IPS DF 4.7 (cell line): ENCODE measurements around the gene FCRL1.

Experiments used
- DNase-seq: peaks from one replicate; pipeline ENCODE4 v3.0.0-alpha.2; 2013; ENCODE audit warnings: low spot score; ENCODE audit errors: extremely low read depth

Gene FCRL1

DNA sequence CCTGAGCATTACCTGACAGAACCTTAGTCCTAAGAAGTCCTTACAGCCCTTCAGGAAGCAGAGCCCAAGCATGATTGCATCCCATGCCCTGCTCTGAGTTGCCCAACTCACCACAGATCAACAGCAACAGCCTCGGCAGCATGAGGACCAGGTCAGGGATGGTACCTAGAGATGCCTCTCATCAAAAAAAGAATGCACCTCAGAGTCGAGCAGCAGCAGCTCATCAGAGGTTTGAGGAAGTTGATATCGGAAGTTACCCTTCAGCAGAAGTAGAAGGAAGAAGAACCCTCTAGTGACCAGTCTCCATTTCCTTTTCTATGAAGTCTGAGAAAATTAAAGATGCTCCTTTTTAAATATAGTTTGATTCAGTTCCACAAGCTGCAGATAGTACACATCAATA is at the start of gene FCRL1:
TSS of gene FCRL1 (minus strand) at position 225 of the 400 bp plus-strand sequence. CDS start at position 142, 83 bp downstream.
- no peak for DNase-seq

DNA sequence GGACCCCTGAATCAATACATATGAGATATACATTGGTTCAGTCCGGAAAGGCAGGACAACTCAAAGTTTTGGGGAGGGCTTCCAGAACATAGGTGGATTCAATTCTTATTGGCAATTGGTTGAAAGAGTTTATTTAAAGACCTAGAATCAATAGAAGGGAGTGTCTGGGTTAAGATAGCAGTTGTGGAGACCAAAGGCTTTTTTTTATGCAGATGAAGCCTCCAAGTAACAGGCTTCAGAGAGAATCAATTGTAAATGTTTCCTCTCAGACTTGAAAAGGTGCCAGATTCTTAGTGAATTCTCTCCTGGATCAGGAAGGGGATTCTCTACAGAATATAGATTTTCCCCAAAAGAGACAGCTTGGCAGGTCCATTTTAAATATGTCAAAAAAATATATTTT is 48.7 kb upstream of the FCRL1 start:
- DNase-seq = no peak

- DNase-seq = no peak
These were observed 42.5 kb upstream of the FCRL1 start for GRCh38 chr1:157862114-157863070.

GRCh38 chr1:157856538-157856937 is 36.6 kb upstream of the FCRL1 start:
- DNase-seq = no peak

DNA sequence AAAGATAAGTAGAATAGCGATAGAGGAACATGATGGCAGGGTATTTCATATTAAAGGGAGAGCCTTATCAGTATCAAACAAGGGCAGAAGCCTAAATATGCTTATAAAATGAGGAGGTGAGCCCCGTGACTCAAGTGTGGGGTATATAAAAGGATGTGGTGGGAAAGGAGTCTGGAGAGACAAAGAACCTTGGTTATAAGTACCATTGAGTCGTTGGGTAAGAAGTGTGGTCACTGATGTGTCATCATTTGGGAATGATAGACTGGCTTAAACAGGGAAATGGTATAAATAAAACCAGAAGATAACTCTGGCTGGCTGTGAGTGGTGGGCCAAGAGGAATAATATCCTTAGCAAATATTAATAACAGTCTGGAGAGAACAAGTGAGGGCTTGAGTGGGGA is 32.6 kb upstream of the FCRL1 start:
- no peak for DNase-seq

DNA sequence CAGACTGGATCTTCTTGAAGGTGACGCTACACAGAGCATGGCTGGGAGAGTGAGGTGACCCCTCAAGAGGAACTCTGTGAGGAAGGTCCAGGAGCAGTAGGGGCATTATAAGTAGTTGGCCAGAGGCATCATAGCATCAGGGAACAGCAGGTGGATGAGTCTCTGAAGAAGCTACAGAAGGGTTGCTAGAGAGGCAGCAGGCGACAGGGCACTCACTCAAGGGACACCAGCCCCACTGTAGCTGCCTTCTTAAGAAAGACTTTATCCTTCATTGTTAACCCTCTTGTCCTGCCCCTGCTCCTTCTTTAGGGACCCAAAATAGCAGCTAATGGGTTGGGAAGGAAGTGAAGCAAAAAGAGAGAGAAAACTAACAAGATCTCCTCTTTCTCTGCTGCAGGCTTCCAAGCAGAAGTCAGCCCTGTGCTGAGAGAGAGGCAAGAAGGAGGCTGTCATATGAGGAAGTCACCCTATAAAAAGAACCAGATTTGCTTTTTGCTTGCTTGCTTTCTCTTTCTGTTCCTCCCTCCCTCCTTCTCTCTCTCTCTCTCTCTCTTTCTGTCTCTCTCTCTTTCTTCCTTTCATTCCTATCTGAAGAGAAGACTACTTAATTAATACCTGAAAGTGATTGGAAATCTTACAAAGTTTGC is 29.4 kb upstream of the FCRL1 start:
- no peak for DNase-seq

GRCh38 chr1:157844089-157844830 is 24.3 kb upstream of the FCRL1 start:
- DNase-seq = no peak

DNA sequence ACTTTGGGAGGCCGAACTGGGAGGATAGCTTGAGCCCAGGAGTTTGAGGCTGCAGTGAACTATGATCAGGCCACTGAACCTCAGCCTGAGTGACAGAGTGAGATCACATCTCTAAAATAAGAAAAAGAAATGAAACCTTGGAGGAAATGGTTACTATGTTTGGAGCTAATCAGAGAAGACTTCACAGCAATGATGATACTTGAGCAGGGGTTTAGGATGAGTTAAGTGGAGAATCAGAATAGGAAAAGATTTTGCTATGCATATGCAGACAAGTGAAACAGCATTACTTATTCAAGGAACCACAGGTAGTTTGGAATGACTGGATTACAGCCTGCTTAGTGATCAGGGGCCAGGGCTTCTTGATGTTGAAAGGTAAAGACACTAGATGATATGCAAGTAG is 23.0 kb upstream of the FCRL1 start:
- no peak for DNase-seq

GRCh38 chr1:157841708-157842107 is 21.8 kb upstream of the FCRL1 start, which contains the start of gene CD5L:
Gene CD5L, minus strand, starts transcription at chr1:157841808. Its CDS starts 107 bp downstream, at chr1:157841701.
- DNase-seq = no peak

DNA sequence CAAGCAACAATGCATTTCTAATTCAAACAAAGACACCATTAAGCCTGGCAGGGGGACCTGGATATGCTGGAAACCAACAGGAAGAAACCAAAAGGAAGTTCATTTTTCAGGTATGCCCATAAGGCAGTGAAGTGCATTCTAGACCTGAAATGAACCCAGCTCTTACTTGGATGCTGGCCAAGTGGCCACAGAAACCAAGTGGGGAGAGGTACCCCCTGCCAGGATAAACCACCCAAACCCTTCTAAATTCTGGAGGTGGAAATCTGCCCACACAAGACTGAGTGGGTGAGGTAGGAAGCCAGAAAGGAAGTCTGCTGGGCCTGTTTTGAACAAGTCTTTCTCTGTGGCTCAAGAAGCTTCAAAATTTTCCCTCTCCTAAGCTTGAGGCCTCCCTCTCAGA is 19.0 kb upstream of the FCRL1 start:
- no peak for DNase-seq

- DNase-seq = no peak
These were observed 14.5 kb upstream of the FCRL1 start for GRCh38 chr1:157834430-157834829.

DNA sequence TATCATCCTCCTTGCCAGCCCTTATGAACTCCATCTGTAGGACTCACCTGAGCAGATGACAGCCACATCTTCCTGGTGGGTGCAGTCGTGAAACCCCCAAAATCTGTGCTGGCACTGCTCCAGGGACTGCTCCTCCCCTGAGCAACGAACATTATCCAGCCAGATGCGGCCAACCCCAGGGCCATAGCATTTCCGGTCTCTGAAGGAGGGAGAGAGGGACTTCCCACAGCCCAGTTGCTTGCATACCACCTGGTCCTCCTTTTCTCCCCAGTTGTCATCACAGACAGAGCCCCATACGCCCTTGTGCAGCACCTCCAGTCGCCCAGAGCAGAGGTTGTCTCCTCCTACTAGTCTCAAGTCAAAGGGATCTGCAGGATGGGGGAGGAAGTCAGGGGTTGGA is 13.2 kb upstream of the FCRL1 start:
- DNase-seq = no peak

- DNase-seq = no peak
These were observed 12.2 kb upstream of the FCRL1 start for GRCh38 chr1:157831968-157832626.

- no peak for DNase-seq
These were observed 11.0 kb upstream of the FCRL1 start for GRCh38 chr1:157830887-157831286.

- no peak for DNase-seq
These were observed 9.8 kb upstream of the FCRL1 start for GRCh38 chr1:157829711-157830110.

DNA sequence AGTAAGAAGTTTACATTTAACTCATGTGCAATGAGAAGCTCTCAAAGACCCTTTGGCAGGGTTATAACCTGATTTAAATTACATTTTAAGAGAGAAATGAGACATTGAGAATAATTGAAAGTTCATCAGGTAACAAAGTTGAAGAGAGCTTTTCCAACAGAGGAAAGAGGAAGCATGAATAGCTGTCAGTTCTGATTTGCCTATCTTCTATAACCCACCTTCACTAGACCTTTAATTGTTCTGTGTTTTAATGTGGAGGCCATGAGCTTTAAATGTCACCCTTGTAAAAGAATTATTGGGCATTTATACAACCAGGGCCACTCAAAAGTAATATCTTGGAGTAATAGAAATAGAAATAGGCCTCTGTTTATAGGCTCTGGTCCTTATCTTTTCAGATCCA is 9.3 kb upstream of the FCRL1 start:
- DNase-seq = no peak

DNA sequence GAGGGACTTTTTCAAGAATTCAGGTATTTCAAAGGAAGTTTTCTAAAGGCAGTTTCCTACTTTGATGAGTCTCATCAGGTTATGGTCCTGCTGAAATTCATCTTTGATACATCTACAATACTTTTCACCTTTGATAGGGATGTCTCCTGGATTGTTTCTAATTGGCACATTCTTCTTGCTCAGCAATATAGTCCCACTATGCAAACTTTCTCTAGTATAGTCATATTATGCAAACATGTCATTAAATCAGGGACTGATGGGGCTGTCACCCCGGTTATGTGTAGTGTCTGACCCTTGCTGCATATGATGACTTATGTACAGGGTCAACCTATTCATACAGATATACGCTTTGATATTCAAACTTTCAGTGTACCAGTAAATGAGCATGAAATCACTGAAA is 379 bp upstream of the FCRL1 start:
- no peak for DNase-seq

- no peak for DNase-seq
These were observed 705 bp downstream of the FCRL1 start for GRCh38 chr1:157819215-157819614.

- no peak for DNase-seq
These were observed 6.7 kb downstream of the FCRL1 start for GRCh38 chr1:157813269-157813668.

GRCh38 chr1:157806431-157807149 is 13.3 kb downstream of the FCRL1 start:
- no peak for DNase-seq

DNA sequence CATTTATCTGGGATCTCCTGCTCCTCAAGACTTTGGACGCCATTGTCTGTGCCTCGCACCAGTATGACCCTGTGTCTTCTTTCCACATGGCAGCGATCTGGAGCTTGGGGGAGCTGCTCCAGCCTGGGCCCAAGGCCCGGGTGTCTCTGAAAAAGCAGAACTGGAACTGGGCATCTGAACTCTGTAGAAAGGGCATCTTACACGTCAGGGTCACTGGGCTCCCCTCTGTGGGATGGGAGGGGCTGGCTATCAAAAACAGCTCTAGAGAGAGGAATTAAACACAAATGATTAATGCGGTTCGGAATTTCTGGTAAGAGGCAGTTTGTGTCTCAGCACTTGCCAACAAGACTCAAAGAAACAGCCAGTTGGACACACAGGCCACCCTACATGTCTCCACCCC is 16.1 kb downstream of the FCRL1 start:
- DNase-seq = no peak
